ENCODE results near the gene SMKR1. TPM values are rescaled to one million over a fixed set of nuclear protein-coding genes. Genes with fewer than 3 reads are reported as not detected.

SMKR1 gene
- total and polyA plus RNA-seq, 2 of the 8 experiments (the other 6 are each of a cell fraction or from before 2014, with no cell fraction given): 0.39 to 1.6 TPM

DNA sequence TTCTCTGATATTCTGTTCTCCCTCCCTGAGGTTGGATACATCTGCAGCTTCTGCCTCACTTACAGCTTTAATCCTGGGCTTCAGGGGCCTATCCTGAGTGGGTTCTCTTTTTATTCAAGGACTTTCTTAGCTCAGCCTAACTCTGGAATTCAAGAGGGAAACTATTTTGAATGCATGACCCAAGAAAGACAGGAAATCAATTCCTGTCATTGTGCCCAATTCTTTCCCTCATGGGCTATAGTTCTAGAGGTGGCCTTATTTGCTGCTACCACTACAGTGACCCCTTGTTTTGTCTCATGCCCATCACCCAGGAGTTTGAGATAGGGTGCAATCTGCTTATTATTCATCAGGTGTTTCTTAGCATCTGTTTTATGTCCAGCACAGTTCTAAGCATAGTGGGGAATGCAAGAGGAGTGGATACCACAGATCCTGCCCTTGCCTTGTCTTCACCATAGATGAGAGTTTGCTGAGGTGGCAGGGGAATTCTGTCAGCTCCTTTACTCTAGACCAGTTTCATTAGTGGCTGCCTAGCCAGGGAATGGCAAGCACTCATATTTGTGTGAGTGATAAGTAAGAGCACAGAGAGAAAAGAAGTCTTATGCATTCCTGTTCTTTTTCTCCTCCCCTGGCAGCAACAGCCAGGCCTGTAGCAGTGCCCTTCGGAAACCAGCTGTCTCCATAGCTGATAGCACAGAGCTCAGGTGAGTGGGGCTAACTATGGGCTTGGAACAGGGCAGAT lies 48.7 kb upstream of the SMKR1 start:
- Histone ChIP-seq H2BK12ac (ENCODE audit: low read depth, low read length) (no peak overlapping the region), H3K4me3 (ENCODE audit: extremely low read depth in 1 of 4, insufficient read depth in 2 of 4, low read depth in 3 of 4, low read length in 4 of 4) (no peak overlapping the region), H4K8ac (ENCODE audit: extremely low read depth, insufficient read depth, low read length) (no peak overlapping the region), H3K36me3 (ENCODE audit: control insufficient read depth in 2 of 4, insufficient read depth in 4 of 4, low read length in 3 of 4) (peaks cover 6 to 51% (median 18%) of the 10 kb centered on the region in 4 experiments; a peak in 7 of 8 replicates), H3K79me1 (ENCODE audit: low read depth, low read length) (no peaks in the 10 kb centered on the region), H3K4me2 (ENCODE audit: insufficient read depth in 1 of 2, low read depth in 2 of 2, low read length in 2 of 2) (no peak overlapping the region), H3K79me2 (ENCODE audit: control insufficient read depth in 1 of 2, insufficient read depth in 2 of 2, low read length in 2 of 2) (no peaks in the 10 kb centered on the region; a peak in 1 of 4 replicates), H2BK5ac (ENCODE audit: low read depth, low read length) (no peak overlapping the region), H3K4me1 (replicated peaks in 1 of 4; ENCODE audit: control insufficient read depth in 3 of 4, insufficient read depth in 4 of 4, low read length in 3 of 4) (no peaks in the 10 kb centered on the region), H3K9me3 (ENCODE audit: insufficient read depth in 2 of 2, low read depth in 1 of 2, low read length in 1 of 2) (no peaks in the 10 kb centered on the region), H2BK120ac (replicated peaks; ENCODE audit: low read depth, low read length) (no peak overlapping the region), H4K20me1 (replicated peaks in 1 of 2; ENCODE audit: control insufficient read depth in 1 of 2, insufficient read depth in 2 of 2, low read length in 2 of 2) (no peaks in the 10 kb centered on the region), H4K5ac (ENCODE audit: insufficient read length, low read depth, low read length) (no peak overlapping the region), H3K18ac (ENCODE audit: extremely low read depth, low read length) (no peak overlapping the region), H3K4ac (replicated peaks; ENCODE audit: insufficient read length, low read depth, low read length) (no peak overlapping the region), H3K27me3 (replicated peaks in 1 of 4; ENCODE audit: control insufficient read depth in 3 of 4, extremely low read depth in 1 of 4, insufficient read depth in 3 of 4, low read length in 3 of 4) (no peaks in the 10 kb centered on the region), H3K56ac (replicated peaks; ENCODE audit: insufficient read length, low read depth, low read length) (no peak overlapping the region), H3K27ac (ENCODE audit: low read depth, low read length) (no peak overlapping the region), H3K9ac (replicated peaks in 1 of 4; ENCODE audit: extremely low read depth in 1 of 4, low read depth in 3 of 4, low read length in 3 of 4) (no peak overlapping the region), H3K23ac (ENCODE audit: insufficient read length) (no peak overlapping the region), H2AFZ (ENCODE audit: low read length) (no peak overlapping the region), H2BK20ac (ENCODE audit: low read length) (no peak overlapping the region), H2AK5ac (ENCODE audit: low read depth, low read length) (no peak overlapping the region), H3K14ac (ENCODE audit: insufficient read length) (no peak overlapping the region), H2BK15ac (ENCODE audit: low read length) (no peak overlapping the region), H4K91ac (replicated peaks; ENCODE audit: insufficient read length, low read length) (no peak overlapping the region), H3K23me2 (ENCODE audit: low read depth, low read length) (no peaks in the 10 kb centered on the region)
- ChIA-PET POLR2A (ENCODE audit: partially characterized antibody) (interaction anchor here (0.7 to 1.8 kb wide), 3 partner anchors 13 to 223 kb away, joined by 3 to 4 read pairs (median 4); no protein-coding TSS in a partner anchor), CTCF (ENCODE audit: partially characterized antibody) (interaction anchor here (0.5 to 2.2 kb wide), 6 partner anchors 10 to 585 kb away, joined by 3 to 9 read pairs (median 3); no protein-coding TSS in a partner anchor)
- WGBS, 2 experiments (ENCODE audit: extremely low coverage in 1 of 2, insufficient coverage in 1 of 2, insufficient read length in 1 of 2, insufficient replicate concordance in 2 of 2, low coverage in 1 of 2, low lambda C conversion rate in 2 of 2, missing lambda C conversion rate in 1 of 2): 95% methylated on average over 1 of the region's 1 CpG; no CpG with 5 or more reads in 1 of the 2 experiments
- DNase-seq (ENCODE audit: low read depth in 1 of 2, low spot score in 2 of 2): no peak
- no peak for FAIRE-seq
- no peak for TF ChIP-seq TCF12 (IDR thresholded peaks at IDR 0.05; ENCODE audit: low read depth, low read length)
- TF ChIP-seq GTF2F1 (IDR thresholded peaks at IDR 0.05; ENCODE audit: borderline replicate concordance, low read depth, low read length): no peak
- no peak for TF ChIP-seq HDAC2 (IDR thresholded peaks at IDR 0.05; ENCODE audit: borderline replicate concordance in 1 of 2, low read depth in 2 of 2, low read length in 2 of 2)
- TF ChIP-seq EGR1 (IDR thresholded peaks at IDR 0.05; ENCODE audit: borderline replicate concordance, low read depth, low read length): no peak
- TF ChIP-seq CEBPB (IDR thresholded peaks at IDR 0.05; ENCODE audit: low read depth, low read length): no peak
